GM12865 (cell line): ENCODE results near the gene MOV10.

Experiments
- DNase-seq: peaks from one replicate; pipeline ENCODE4 v3.0.0; 2010; ENCODE audit warnings: low read depth
- H3K4me3 ChIP-seq: 2 replicates; pipeline ENCODE4 v1.5.1; 2011; ENCODE audit warnings: mild to moderate bottlenecking, low read depth, low read length, control low read depth
- CTCF ChIP-seq: IDR thresholded peaks from 2 replicates; pipeline ENCODE4 v1.5.1; 2011; ENCODE audit warnings: low read length, control low read depth, low read depth, inconsistent platforms; ENCODE audit not compliant: insufficient read depth; ENCODE audit errors: missing control alignments

Gene MOV10

GRCh38 chr1:112674986-112675727 lies 698 bp downstream of the MOV10 start:
- TF ChIP-seq CTCF = peak; percentile 12
- no peak for DNase-seq
- peak overlapping the region; percentile 90 for H3K4me3 ChIP-seq

- DNase-seq = no peak
- peak overlapping the region; percentile 90 for H3K4me3 ChIP-seq
- no peak for TF ChIP-seq CTCF
These were observed 1.4 kb downstream of the MOV10 start for GRCh38 chr1:112675728-112676381.

GRCh38 chr1:112676543-112676942 lies 2.1 kb downstream of the MOV10 start:
- H3K4me3 ChIP-seq = no peak overlapping the region
- no peak for DNase-seq
- no peak for TF ChIP-seq CTCF

GRCh38 chr1:112677501-112677900 lies 3.0 kb downstream of the MOV10 start:
- no peak for TF ChIP-seq CTCF
- no peak overlapping the region for H3K4me3 ChIP-seq
- DNase-seq = no peak

- no peak overlapping the region for H3K4me3 ChIP-seq
- DNase-seq = no peak
- TF ChIP-seq CTCF = no peak
These were observed 4.1 kb downstream of the MOV10 start for GRCh38 chr1:112678605-112679004.

GRCh38 chr1:112685913-112686312 lies 11.5 kb downstream of the MOV10 start:
- no peak for DNase-seq
- TF ChIP-seq CTCF = no peak
- H3K4me3 ChIP-seq = no peak overlapping the region

- no peak for TF ChIP-seq CTCF
- no peak for DNase-seq
- no peak overlapping the region for H3K4me3 ChIP-seq
These were observed 12.0 kb downstream of the MOV10 start for GRCh38 chr1:112686417-112686816.
